Neuronal stem cell (in vitro differentiated cells): Measurements from ENCODE around the gene TCL1B.

ENCODE experiments used
- DNase-seq: peaks from one replicate; pipeline ENCODE4 v3.0.0-alpha.2; 2013; ENCODE audit warnings: low spot score
- H2AFZ ChIP-seq: one replicate; pipeline ENCODE4 v1.6.1; 2013; ENCODE audit warnings: mild to moderate bottlenecking, low read length, inconsistent platforms
- H2AK5ac ChIP-seq: 2 replicates; pipeline ENCODE4 v1.6.1; 2013; ENCODE audit warnings: low read depth, mild to moderate bottlenecking, inconsistent platforms, low read length, moderate library complexity, mixed read lengths
- H2BK120ac ChIP-seq: 2 replicates; pipeline ENCODE4 v1.6.1; 2013; ENCODE audit warnings: low read depth, mild to moderate bottlenecking, inconsistent platforms, low read length, moderate library complexity, mixed read lengths
- H2BK12ac ChIP-seq: one replicate; pipeline ENCODE4 v1.6.1; 2013; ENCODE audit warnings: low read length, inconsistent platforms
- H2BK15ac ChIP-seq: 2 replicates; pipeline ENCODE4 v1.6.1; 2013; ENCODE audit warnings: mild to moderate bottlenecking, low read length, inconsistent platforms, mixed read lengths
- H2BK5ac ChIP-seq: one replicate; pipeline ENCODE4 v1.6.1; 2013; ENCODE audit warnings: inconsistent platforms, mild to moderate bottlenecking, low read length, moderate library complexity
- H3K14ac ChIP-seq: one replicate; pipeline ENCODE4 v1.6.1; 2013; ENCODE audit warnings: low read length, inconsistent platforms
- H3K18ac ChIP-seq: 2 replicates; pipeline ENCODE4 v1.6.1; 2013; ENCODE audit warnings: low read length, inconsistent platforms
- H3K23ac ChIP-seq: 2 replicates; pipeline ENCODE4 v1.6.1; 2013; ENCODE audit warnings: low read depth, mild to moderate bottlenecking, mixed read lengths, low read length, inconsistent platforms; ENCODE audit not compliant: poor library complexity
- H3K27ac ChIP-seq: replicated peaks from 3 replicates; pipeline ENCODE4 v1.5.1; 2013; ENCODE audit warnings: low read length, inconsistent platforms
- H3K27me3 ChIP-seq, 3 experiments: 2 replicates each; pipeline ENCODE4 v1.6.1; 2013; ENCODE audit warnings: low read length in 3 of 3, mild to moderate bottlenecking in 2 of 3, inconsistent platforms in 1 of 3, low read depth in 1 of 3, mixed read lengths in 1 of 3, moderate library complexity in 1 of 3; ENCODE audit not compliant: control insufficient read depth in 3 of 3, insufficient read depth in 3 of 3
- H3K36me3 ChIP-seq, 2 donors: replicated peaks in 1 of 2; 2 replicates each; pipeline ENCODE4 v1.6.1; 2013; ENCODE audit warnings: low read length in 2 of 2; ENCODE audit not compliant: control insufficient read depth in 2 of 2, insufficient read depth in 2 of 2
- H3K4ac ChIP-seq: 2 replicates; pipeline ENCODE4 v1.6.1; 2013; ENCODE audit warnings: inconsistent platforms, mild to moderate bottlenecking, low read length, moderate library complexity
- H3K4me1 ChIP-seq, 2 donors: 1 replicate in 1 of 2; 2 replicates in 1 of 2; pipeline ENCODE4 v1.6.1; 2013; ENCODE audit warnings: low read length in 2 of 2, low read depth in 1 of 2; ENCODE audit not compliant: control insufficient read depth in 2 of 2, insufficient read depth in 1 of 2
- H3K4me2 ChIP-seq: one replicate; pipeline ENCODE4 v1.6.1; 2013; ENCODE audit warnings: mild to moderate bottlenecking, low read length, inconsistent platforms; ENCODE audit not compliant: insufficient read depth, poor library complexity, severe bottlenecking
- H3K4me3 ChIP-seq, 2 donors: 2 replicates each; pipeline ENCODE4 v1.5.1; 2013; ENCODE audit warnings: low read length in 2 of 2, mild to moderate bottlenecking in 2 of 2, inconsistent platforms in 1 of 2, moderate library complexity in 1 of 2
- H3K79me1 ChIP-seq: one replicate; pipeline ENCODE4 v1.6.1; 2013; ENCODE audit warnings: low read depth, mild to moderate bottlenecking, inconsistent platforms, low read length, moderate library complexity
- H3K9ac ChIP-seq: one replicate; pipeline ENCODE4 v1.6.1; 2013; ENCODE audit warnings: mild to moderate bottlenecking, low read depth, low read length, inconsistent platforms; ENCODE audit not compliant: poor library complexity
- H3K9me3 ChIP-seq, 2 donors: replicated peaks in 1 of 2; 2 replicates each; pipeline versions ENCODE3 to v1.6.1; 2013; ENCODE audit warnings: low read length in 2 of 2, mild to moderate bottlenecking in 2 of 2, inconsistent platforms in 1 of 2, low read depth in 1 of 2, mixed read lengths in 1 of 2, moderate library complexity in 1 of 2; ENCODE audit not compliant: control insufficient read depth in 2 of 2, insufficient read depth in 1 of 2
- H4K8ac ChIP-seq: one replicate; pipeline ENCODE4 v1.6.1; 2013; ENCODE audit warnings: low read depth, mild to moderate bottlenecking, inconsistent platforms, low read length, moderate library complexity
- H4K91ac ChIP-seq: one replicate; pipeline ENCODE4 v1.6.1; 2013; ENCODE audit warnings: low read length, low read depth, mild to moderate bottlenecking, inconsistent platforms; ENCODE audit not compliant: poor library complexity
- WGBS, 2 donors: extraction: QIAGEN DNeasy Blood & Tissue Kit; methylation state at CpG; one replicate each; pipeline ENCODE4 v1.1.7; 2013; ENCODE audit warnings: missing lambda C conversion rate in 2 of 2, mixed read lengths in 1 of 2; ENCODE audit not compliant: insufficient read length in 2 of 2, insufficient replicate concordance in 1 of 2; ENCODE audit errors: extremely low coverage in 2 of 2; 5-methylcytosine and 5-hydroxymethylcytosine counted together

The TCL1B gene

GRCh38 chr14:95691591-95691990 is 5.4 kb downstream of the TCL1B start:
- Histone ChIP-seq H4K91ac (no peak overlapping the region), H2BK5ac (no peak overlapping the region), H4K8ac (no peak overlapping the region), H3K9ac (no peak overlapping the region), H2BK15ac (peak overlapping the region; percentile 88), H2AK5ac (peak overlapping the region; percentile 95), H3K9me3 (no peaks in the 10 kb centered on the region), H3K27me3 (peaks cover 0 to 4% (median 0%) of the 10 kb centered on the region in 3 experiments), H2BK120ac (no peak overlapping the region), H2BK12ac (no peak overlapping the region), H3K4me3 (no peak overlapping the region), H3K23ac (no peak overlapping the region), H3K27ac (no peak overlapping the region), H3K36me3 (no peaks in the 10 kb centered on the region), H3K4ac (no peak overlapping the region), H2AFZ (no peak overlapping the region), H3K4me2 (no peak overlapping the region), H3K4me1 (peaks cover 0 to 3% of the 10 kb centered on the region in 2 donors), H3K79me1 (peaks cover 2% of the 10 kb centered on the region), H3K18ac (no peak overlapping the region), H3K14ac (no peak overlapping the region)
- no CpG with 5 or more reads among the region's 10 CpGs for WGBS, 2 donors
- no peak for DNase-seq

GRCh38 chr14:95692109-95692508 is 5.9 kb downstream of the TCL1B start:
- Histone ChIP-seq H3K4me2 (no peak overlapping the region), H3K36me3 (no peaks in the 10 kb centered on the region), H3K18ac (no peak overlapping the region), H2AK5ac (peak overlapping the region; percentile 95), H2BK120ac (no peak overlapping the region), H3K4ac (no peak overlapping the region), H4K8ac (no peak overlapping the region), H3K4me1 (peaks cover 0 to 3% of the 10 kb centered on the region in 2 donors), H3K9ac (no peak overlapping the region), H2BK12ac (no peak overlapping the region), H3K23ac (no peak overlapping the region), H3K27me3 (peaks cover 0 to 4% (median 0%) of the 10 kb centered on the region in 3 experiments), H4K91ac (peak overlapping the region; percentile 46), H3K27ac (no peak overlapping the region), H3K4me3 (no peak overlapping the region), H3K79me1 (peaks cover 2% of the 10 kb centered on the region), H2BK15ac (peak overlapping the region; percentile 88), H3K14ac (no peak overlapping the region), H3K9me3 (no peaks in the 10 kb centered on the region), H2BK5ac (no peak overlapping the region), H2AFZ (no peak overlapping the region)
- no peak for DNase-seq
- no CpG with 5 or more reads among the region's 4 CpGs for WGBS, 2 donors

DNA sequence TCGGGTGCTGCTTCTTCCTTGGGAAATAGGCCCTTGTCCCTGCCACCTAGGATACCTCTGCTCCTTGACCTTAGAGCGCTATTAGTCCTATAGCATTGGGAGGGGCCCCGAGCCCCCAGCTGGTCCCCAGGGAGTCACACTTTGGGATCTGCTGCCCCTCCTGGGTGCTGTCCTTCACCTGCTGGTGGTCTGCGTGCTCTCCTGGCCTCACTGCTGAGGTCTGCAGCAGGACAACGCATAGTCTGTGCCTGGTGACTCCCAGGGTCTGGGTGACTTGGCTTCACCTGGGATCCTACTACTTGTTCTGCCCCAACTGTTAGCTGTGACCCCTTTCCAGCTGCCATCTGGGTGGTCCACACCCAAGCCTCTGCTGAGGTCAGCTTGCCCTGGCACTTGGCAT is 8.8 kb downstream of the TCL1B start:
- Histone ChIP-seq H3K27ac (no peak overlapping the region), H4K8ac (no peak overlapping the region), H2AFZ (no peak overlapping the region), H3K27me3 (peaks cover 0 to 4% (median 0%) of the 10 kb centered on the region in 3 experiments), H3K4ac (no peak overlapping the region), H4K91ac (no peak overlapping the region), H3K9ac (no peak overlapping the region), H3K4me3 (no peak overlapping the region), H3K4me1 (peaks cover 0 to 3% of the 10 kb centered on the region in 2 donors), H3K4me2 (no peak overlapping the region), H3K79me1 (peaks cover 2% of the 10 kb centered on the region), H3K18ac (peak overlapping the region; percentile 7), H3K36me3 (no peaks in the 10 kb centered on the region), H2BK5ac (no peak overlapping the region), H3K14ac (no peak overlapping the region), H2BK12ac (no peak overlapping the region), H3K9me3 (no peaks in the 10 kb centered on the region), H2BK15ac (no peak overlapping the region), H3K23ac (no peak overlapping the region), H2AK5ac (no peak overlapping the region), H2BK120ac (no peak overlapping the region)
- DNase-seq: no peak
- no CpG with 5 or more reads among the region's 5 CpGs for WGBS, 2 donors

DNA sequence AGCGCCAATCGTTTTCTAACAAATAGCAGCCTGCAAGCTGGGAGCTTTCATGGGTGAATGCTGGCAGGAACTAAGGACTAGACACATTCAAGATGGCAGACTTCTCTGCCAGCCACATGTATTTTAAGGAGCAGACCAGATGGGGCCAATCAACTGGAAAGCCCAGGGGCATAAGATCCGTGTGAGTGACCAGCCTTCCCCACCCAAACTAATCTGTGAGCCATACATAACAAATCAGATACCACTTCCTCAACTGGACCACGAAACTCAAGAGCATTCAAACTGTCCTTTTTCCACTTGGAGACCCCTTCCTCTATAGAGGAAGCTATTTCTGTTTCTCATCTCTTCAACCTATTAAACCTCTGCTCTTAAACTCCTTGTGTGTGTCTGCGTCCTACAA is 9.7 kb downstream of the TCL1B start:
- Histone ChIP-seq H3K4ac (no peak overlapping the region), H3K27me3 (peaks cover 0 to 6% (median 0%) of the 10 kb centered on the region in 3 experiments), H2BK15ac (no peak overlapping the region), H3K9me3 (no peaks in the 10 kb centered on the region), H2BK120ac (no peak overlapping the region), H3K18ac (no peak overlapping the region), H2AFZ (no peak overlapping the region), H2BK12ac (no peak overlapping the region), H3K79me1 (peaks cover 2% of the 10 kb centered on the region), H3K4me2 (no peak overlapping the region), H3K27ac (no peak overlapping the region), H4K91ac (no peak overlapping the region), H2AK5ac (no peak overlapping the region), H3K9ac (no peak overlapping the region), H3K36me3 (no peaks in the 10 kb centered on the region), H4K8ac (no peak overlapping the region), H2BK5ac (no peak overlapping the region), H3K23ac (no peak overlapping the region), H3K4me3 (no peak overlapping the region), H3K4me1 (peaks cover 0 to 3% of the 10 kb centered on the region in 2 donors), H3K14ac (no peak overlapping the region)
- no CpG with 5 or more reads among the region's 5 CpGs for WGBS, 2 donors
- no peak for DNase-seq
